H1 (cell line): ENCODE measurements around the gene MEGF11. TPM values are rescaled to one million over a fixed set of nuclear protein-coding genes. Genes with fewer than 3 reads are reported as not detected.

ENCODE experiments used
- CTCF ChIA-PET: fragments of 300-600 bp; sonication (Branson Sonifier 250); formaldehyde crosslinking; loops from one replicate; lab custom pipeline; 2021; ENCODE audit not compliant: partially characterized antibody; lab: Charles Lee
- POLR2A ChIA-PET: fragments of 300-600 bp; sonication (Branson Sonifier 250); formaldehyde crosslinking; loops from one replicate; lab custom pipeline; 2021; ENCODE audit warnings: inconsistent platforms; ENCODE audit not compliant: partially characterized antibody; lab: Charles Lee
- DNase-seq, 2 experiments: peaks; one replicate each; pipeline versions ENCODE4 v3.0.0 to v3.0.0-alpha.2; 2010 to 2022; ENCODE audit warnings: low spot score in 2 of 2, low read depth in 1 of 2, mixed read lengths in 1 of 2
- FAIRE-seq: peaks from 2 replicates; lab custom pipeline; 2011; peaks lifted over from hg19 to GRCh38; lab: Jason Lieb, UNC
- H2AFZ ChIP-seq: 2 replicates; pipeline ENCODE4 v1.8.1; 2012; ENCODE audit warnings: low read length, inconsistent platforms
- H2AK5ac ChIP-seq: 2 replicates; pipeline ENCODE4 v1.6.1; 2013; ENCODE audit warnings: low read depth, low read length
- H2BK120ac ChIP-seq: replicated peaks from 2 replicates; pipeline ENCODE3; 2013; ENCODE audit warnings: low read depth, low read length, inconsistent platforms
- H2BK12ac ChIP-seq: 2 replicates; pipeline ENCODE4 v1.6.1; 2013; ENCODE audit warnings: low read depth, low read length
- H2BK15ac ChIP-seq: 2 replicates; pipeline ENCODE4 v1.6.1; 2013; ENCODE audit warnings: low read length
- H2BK20ac ChIP-seq: 2 replicates; pipeline ENCODE4 v1.6.1; 2013; ENCODE audit warnings: low read length
- H2BK5ac ChIP-seq: 2 replicates; pipeline ENCODE4 v1.6.1; 2013; ENCODE audit warnings: low read depth, low read length
- H3K14ac ChIP-seq: 2 replicates; pipeline ENCODE4 v1.6.1; 2013; ENCODE audit warnings: inconsistent platforms; ENCODE audit not compliant: insufficient read length
- H3K18ac ChIP-seq: 2 replicates; pipeline ENCODE4 v1.6.1; 2013; ENCODE audit warnings: low read length; ENCODE audit errors: extremely low read depth
- H3K23ac ChIP-seq: 2 replicates; pipeline ENCODE4 v1.6.1; 2013; ENCODE audit warnings: inconsistent platforms; ENCODE audit not compliant: insufficient read length
- H3K23me2 ChIP-seq: 2 replicates; pipeline ENCODE4 v1.6.1; 2013; ENCODE audit warnings: low read depth, low read length
- H3K27ac ChIP-seq: 2 replicates; pipeline ENCODE4 v1.6.1; 2011; ENCODE audit warnings: low read depth, low read length, inconsistent platforms
- H3K27me3 ChIP-seq, 4 experiments: replicated peaks in 1 of 4; 1 replicate in 1 of 4; 2 replicates in 3 of 4; pipeline versions ENCODE4 v1.6.1 to v1.8.1; 2011 to 2013; ENCODE audit warnings: low read length in 3 of 4, mild to moderate bottlenecking in 3 of 4, inconsistent platforms in 2 of 4, mixed read lengths in 2 of 4, moderate library complexity in 1 of 4; ENCODE audit not compliant: control insufficient read depth in 3 of 4, insufficient read depth in 3 of 4; ENCODE audit errors: extremely low read depth in 1 of 4
- H3K36me3 ChIP-seq, 4 experiments: 2 replicates each; pipeline versions ENCODE4 v1.6.1 to v1.8.1; 2011 to 2013; ENCODE audit warnings: mild to moderate bottlenecking in 4 of 4, low read length in 3 of 4, moderate library complexity in 2 of 4, control low read depth in 1 of 4, inconsistent platforms in 1 of 4; ENCODE audit not compliant: insufficient read depth in 4 of 4, control insufficient read depth in 2 of 4
- H3K4ac ChIP-seq: replicated peaks from 2 replicates; pipeline ENCODE3; 2013; ENCODE audit warnings: low read length, low read depth, mixed read lengths, inconsistent platforms; ENCODE audit not compliant: insufficient read length
- H3K4me1 ChIP-seq, 4 experiments: replicated peaks in 1 of 4; 1 replicate in 1 of 4; 2 replicates in 3 of 4; pipeline versions ENCODE4 v1.6.1 to v1.8.1; 2011 to 2013; ENCODE audit warnings: low read length in 3 of 4, inconsistent platforms in 2 of 4, mixed read lengths in 1 of 4; ENCODE audit not compliant: insufficient read depth in 4 of 4, control insufficient read depth in 3 of 4
- H3K4me2 ChIP-seq, 2 experiments: 2 replicates each; pipeline versions ENCODE4 v1.6.1 to v1.8.1; 2011 to 2013; ENCODE audit warnings: low read depth in 2 of 2, low read length in 2 of 2, control low read depth in 1 of 2, inconsistent platforms in 1 of 2, mild to moderate bottlenecking in 1 of 2; ENCODE audit not compliant: insufficient read depth in 1 of 2
- H3K4me3 ChIP-seq, 4 experiments: fragments of 200-600, 300-600 bp in 1 of 4; sonication (generic), shearing (Covaris generic), sonication (Bioruptor Twin) in 1 of 4; 2 replicates each; pipeline versions ENCODE4 v1.5.1 to v1.8.1; 2011 to 2016; ENCODE audit warnings: low read length in 4 of 4, low read depth in 3 of 4, control low read depth in 2 of 4, inconsistent platforms in 2 of 4, mild to moderate bottlenecking in 2 of 4, mixed read lengths in 1 of 4, moderate library complexity in 1 of 4; ENCODE audit not compliant: insufficient read depth in 2 of 4; ENCODE audit errors: extremely low read depth in 1 of 4
- H3K56ac ChIP-seq: replicated peaks from 2 replicates; pipeline ENCODE3; 2013; ENCODE audit warnings: low read depth, mild to moderate bottlenecking, mixed read lengths, low read length, inconsistent platforms; ENCODE audit not compliant: insufficient read length
- H3K79me1 ChIP-seq: 2 replicates; pipeline ENCODE4 v1.6.1; 2013; ENCODE audit warnings: low read depth, low read length, control low read depth
- H3K79me2 ChIP-seq, 2 experiments: 2 replicates each; pipeline versions ENCODE4 v1.6.1 to v1.8.1; 2012 to 2013; ENCODE audit warnings: low read length in 2 of 2, mild to moderate bottlenecking in 2 of 2, inconsistent platforms in 1 of 2; ENCODE audit not compliant: insufficient read depth in 2 of 2, control insufficient read depth in 1 of 2
- H3K9ac ChIP-seq, 4 experiments: replicated peaks in 1 of 4; 1 replicate in 1 of 4; 2 replicates in 3 of 4; pipeline versions ENCODE4 v1.6.1 to v1.8.1; 2011 to 2013; ENCODE audit warnings: low read depth in 3 of 4, low read length in 3 of 4, control low read depth in 2 of 4, mild to moderate bottlenecking in 2 of 4, moderate library complexity in 2 of 4, inconsistent platforms in 1 of 4; ENCODE audit errors: extremely low read depth in 1 of 4
- H3K9me3 ChIP-seq, 2 experiments: 2 replicates each; pipeline versions ENCODE4 v1.6.1 to v1.8.1; 2012 to 2013; ENCODE audit warnings: mild to moderate bottlenecking in 2 of 2, moderate library complexity in 2 of 2, control low read depth in 1 of 2, inconsistent platforms in 1 of 2, low read depth in 1 of 2, low read length in 1 of 2, mixed read lengths in 1 of 2; ENCODE audit not compliant: insufficient read depth in 2 of 2
- H4K20me1 ChIP-seq, 2 experiments: replicated peaks in 1 of 2; 2 replicates each; pipeline versions ENCODE3 to v1.8.1; 2011 to 2013; ENCODE audit warnings: inconsistent platforms in 2 of 2, low read length in 2 of 2, mild to moderate bottlenecking in 1 of 2; ENCODE audit not compliant: insufficient read depth in 2 of 2, control insufficient read depth in 1 of 2
- H4K5ac ChIP-seq: 2 replicates; pipeline ENCODE4 v1.6.1; 2013; ENCODE audit warnings: low read length, low read depth, mixed read lengths, inconsistent platforms; ENCODE audit not compliant: insufficient read length
- H4K8ac ChIP-seq: 2 replicates; pipeline ENCODE4 v1.8.0; 2013; ENCODE audit warnings: mild to moderate bottlenecking, moderate library complexity, low read length, inconsistent platforms; ENCODE audit not compliant: insufficient read depth; ENCODE audit errors: extremely low read depth
- H4K91ac ChIP-seq: replicated peaks from 2 replicates; pipeline ENCODE3; 2013; ENCODE audit warnings: low read length, mixed read lengths, inconsistent platforms; ENCODE audit not compliant: insufficient read length
- CBX8 ChIP-seq: fragments of 300-800, 300-1000 bp; sonication (generic); IDR thresholded peaks from 2 replicates; pipeline ENCODE4 v1.7.1; 2016; ENCODE audit warnings: low read depth, low read length, borderline replicate concordance
- POU5F1 ChIP-seq: IDR thresholded peaks from 2 replicates; pipeline ENCODE4 v1.6.1; 2011; ENCODE audit warnings: low read depth, mild to moderate bottlenecking, low read length, moderate library complexity
- SUZ12 ChIP-seq: fragments of 200-600 bp; sonication (generic); IDR thresholded peaks from 2 replicates; pipeline ENCODE4 v1.6.1; 2012; ENCODE audit warnings: mild to moderate bottlenecking, inconsistent platforms, low read length, moderate library complexity, mixed read lengths
- WGBS, 2 experiments: shearing (Covaris generic) in 1 of 2; methylation state at CpG; one replicate each; pipeline versions ENCODE4 v1.1.6 to v1.1.7; 2013 to 2015; ENCODE audit warnings: low lambda C conversion rate in 2 of 2, mixed read lengths in 2 of 2, inconsistent platforms in 1 of 2, low coverage in 1 of 2, missing lambda C conversion rate in 1 of 2; ENCODE audit not compliant: insufficient replicate concordance in 2 of 2, insufficient coverage in 1 of 2, insufficient read length in 1 of 2; ENCODE audit errors: extremely low coverage in 1 of 2, missing lambda C conversion rate in 1 of 2; 5-methylcytosine and 5-hydroxymethylcytosine counted together
- polyA plus RNA-seq, 7 experiments: library from polyadenylated mRNA; depleted of rRNA in 3 of 7; stranded (reverse) in 5 of 7; unstranded in 2 of 7; fragments of >200 nt in 5 of 7; fragments of 200-250 nt in 2 of 7; gene quantifications; 1 replicate in 5 of 7; 2 replicates in 1 of 7; 4 replicates in 1 of 7; pipeline versions ENCODE4 v1.2.1 to v1.2.3, GENCODE V29; 2011 to 2013; ENCODE audit warnings: missing spikeins in 2 of 7, mixed read lengths in 2 of 7
- total RNA-seq: library from RNA; stranded (reverse); fragmentation: NEBNext Ultra II Directional; extraction: Animal tissue kit (Norgen Biotek cat#: 25700); gene quantifications from 2 replicates; pipeline ENCODE4 v1.2.1, GENCODE V29; 2021
- TF ChIP-seq, protein P1 (sequence below): IDR thresholded peaks from 2 replicates; pipeline ENCODE4 v1.6.1; 2012; ENCODE audit warnings: inconsistent platforms

MEGF11 gene
- total and polyA plus RNA-seq, 2 of the 8 experiments (the other 6 are each of a cell fraction or from before 2014, with no cell fraction given) = 4.4 to 4.8 TPM

DNA sequence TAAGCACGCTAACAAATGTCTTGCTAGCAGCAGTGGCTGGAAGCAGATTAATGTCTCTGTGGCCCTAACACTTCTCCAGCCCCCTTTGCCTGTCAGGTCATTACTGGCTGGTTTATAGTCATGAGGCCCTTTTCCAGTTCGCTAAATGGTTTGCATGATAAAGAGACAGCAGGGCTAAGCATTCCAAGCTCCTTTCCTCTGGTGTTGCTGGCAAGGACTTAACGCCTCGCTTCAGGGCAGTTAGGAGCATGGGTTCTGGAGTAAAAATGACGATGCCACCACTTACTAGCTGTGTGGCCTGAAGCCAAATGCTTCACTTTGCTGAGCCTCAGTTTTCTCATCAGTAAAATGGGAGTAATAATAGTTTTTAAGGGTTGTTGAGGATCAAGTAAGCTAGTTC is 185.9 kb downstream of the MEGF11 start:
- DNase-seq (peak in 1 of 2 experiments; percentile 47), FAIRE-seq (peak; percentile 100)
- H3K4me3 ChIP-seq = no peak overlapping the region
- peak overlapping the region; percentile 5 for H4K5ac ChIP-seq
- peak overlapping the region; percentile 48 to 64; a peak in 3 of 4 replicates for H3K4me2 ChIP-seq
- H2BK120ac ChIP-seq = no peak overlapping the region
- peaks cover 15 to 41% (median 29%) of the 10 kb centered on the region in 4 experiments for H3K4me1 ChIP-seq
- H3K23me2 ChIP-seq = no peaks in the 10 kb centered on the region
- peak overlapping the region; percentile 54; the same call in 1 of the 2 replicates for H3K27ac ChIP-seq
- no peaks in the 10 kb centered on the region for H3K27me3 ChIP-seq
- H2BK5ac ChIP-seq = no peak overlapping the region; the same call in 1 of the 2 replicates
- no peak overlapping the region for H3K23ac ChIP-seq
- no peak overlapping the region for H3K4ac ChIP-seq
- no peak overlapping the region for H3K9ac ChIP-seq
- H2BK15ac ChIP-seq = no peak overlapping the region
- 19% methylated on average over 5 of the region's 5 CpGs; no CpG with 5 or more reads in 1 of the 2 experiments for WGBS, 2 experiments
- no peak overlapping the region for H3K56ac ChIP-seq
- peak overlapping the region; percentile 43 for H3K18ac ChIP-seq
- peak overlapping the region; percentile 26; the same call in 1 of the 2 replicates for H2BK20ac ChIP-seq
- H4K91ac ChIP-seq = peak overlapping the region; percentile 4
- H2AK5ac ChIP-seq = no peak overlapping the region
- peak overlapping the region; percentile 77; the same call in 1 of the 2 replicates for H2BK12ac ChIP-seq
- POLR2A ChIA-PET = interaction anchor here (0.7 to 3.2 kb wide), 7 partner anchors 10 to 113 kb away, joined by 3 to 13 read pairs (median 3); no protein-coding TSS in a partner anchor
- no peak overlapping the region for H3K14ac ChIP-seq
- no peaks in the 10 kb centered on the region for H3K79me2 ChIP-seq
- no peaks in the 10 kb centered on the region; the same call in 1 of the 2 replicates for H3K79me1 ChIP-seq
- no peaks in the 10 kb centered on the region for H4K20me1 ChIP-seq
- CTCF ChIA-PET = interaction anchor here (0.7 to 7.5 kb wide), 13 partner anchors 10 to 235 kb away, joined by 3 to 46 read pairs (median 4); no protein-coding TSS in a partner anchor
- H2AFZ ChIP-seq = no peak overlapping the region
- H3K9me3 ChIP-seq = 0 out of 4 replicates have a peak, but pooled peaks cover 0 to under 1% of the 10 kb centered on the region in 2 experiments
- H4K8ac ChIP-seq = no peak overlapping the region
- no peaks in the 10 kb centered on the region for H3K36me3 ChIP-seq
- TF ChIP-seq, protein P1, sequence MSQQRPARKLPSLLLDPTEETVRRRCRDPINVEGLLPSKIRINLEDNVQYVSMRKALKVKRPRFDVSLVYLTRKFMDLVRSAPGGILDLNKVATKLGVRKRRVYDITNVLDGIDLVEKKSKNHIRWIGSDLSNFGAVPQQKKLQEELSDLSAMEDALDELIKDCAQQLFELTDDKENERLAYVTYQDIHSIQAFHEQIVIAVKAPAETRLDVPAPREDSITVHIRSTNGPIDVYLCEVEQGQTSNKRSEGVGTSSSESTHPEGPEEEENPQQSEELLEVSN = peak; percentile 88
- TF ChIP-seq CBX8 (no peak), POU5F1 (peak; percentile 98), SUZ12 (no peak)
